A673 (cell line): ENCODE measurements around the gene RASL11B. TPM values are rescaled to one million over a fixed set of nuclear protein-coding genes. Genes with fewer than 3 reads are reported as not detected.

Experiments
- BruUV-seq: library from RNA; stranded (reverse); fragments of 400-500 nt; replicated peaks from 2 replicates; lab custom pipeline; 2021; lab: Mats Ljungman, UMichigan
- CTCF ChIA-PET: fragments of 300-600 bp; sonication (Branson Sonifier 250); formaldehyde crosslinking; loops from one replicate; lab custom pipeline; 2022; ENCODE audit warnings: antibody characterized with exemption; lab: Charles Lee
- POLR2A ChIA-PET: fragments of 300-600 bp; sonication (Branson Sonifier 250); formaldehyde crosslinking; loops from one replicate; lab custom pipeline; 2022; ENCODE audit warnings: antibody characterized with exemption; ENCODE audit not compliant: low non-redundant PET; lab: Charles Lee
- DNase-seq: peaks from one replicate; pipeline ENCODE4 v3.0.0-alpha.2; 2015; ENCODE audit warnings: low spot score
- H3K27ac ChIP-seq: fragments of 200-600 bp; sonication (generic); 2 replicates; pipeline ENCODE4 v1.5.1; 2016; ENCODE audit warnings: mixed run types, low read depth, mild to moderate bottlenecking, mixed read lengths, antibody characterized with exemption, low read length; ENCODE audit not compliant: poor library complexity, severe bottlenecking
- H3K27me3 ChIP-seq: fragments of 200-600 bp; sonication (generic); replicated peaks from 2 replicates; pipeline ENCODE4 v1.6.1; 2017; ENCODE audit warnings: mixed run types, low read depth, mild to moderate bottlenecking, mixed read lengths, antibody characterized with exemption, low read length; ENCODE audit not compliant: insufficient read depth, poor library complexity
- H3K36me3 ChIP-seq: fragments of 200-600 bp; sonication (generic); 2 replicates; pipeline ENCODE4 v1.6.1; 2016; ENCODE audit warnings: mixed run types, mild to moderate bottlenecking, mixed read lengths, antibody characterized with exemption, low read length; ENCODE audit not compliant: insufficient read depth, poor library complexity, severe bottlenecking
- H3K4me1 ChIP-seq: fragments of 200-600 bp; sonication (generic); 2 replicates; pipeline ENCODE4 v1.6.1; 2017; ENCODE audit warnings: mixed run types, mild to moderate bottlenecking, mixed read lengths, antibody characterized with exemption, low read length; ENCODE audit not compliant: insufficient read depth, poor library complexity, severe bottlenecking
- H3K4me3 ChIP-seq: fragments of 200-600 bp; sonication (generic); 2 replicates; pipeline ENCODE4 v1.5.1; 2016; ENCODE audit warnings: low read depth, mixed run types, mild to moderate bottlenecking, mixed read lengths, low read length; ENCODE audit not compliant: poor library complexity, severe bottlenecking
- H3K9me3 ChIP-seq: fragments of 200-600 bp; sonication (generic); 2 replicates; pipeline ENCODE4 v1.6.1; 2016; ENCODE audit warnings: mixed run types, low read depth, mild to moderate bottlenecking, mixed read lengths, antibody characterized with exemption, low read length; ENCODE audit not compliant: poor library complexity, severe bottlenecking
- CTCF ChIP-seq: fragments of 300-800, 200-600 bp; sonication (generic); conservative IDR thresholded peaks from 2 replicates; pipeline ENCODE4 v1.5.1; 2017; ENCODE audit warnings: low read depth, mild to moderate bottlenecking, antibody characterized with exemption, low read length, moderate library complexity, mixed read lengths
- EZH2 ChIP-seq: fragments of 200-600 bp; sonication (generic); IDR thresholded peaks from 2 replicates; pipeline ENCODE4 v1.6.1; 2017; ENCODE audit warnings: borderline replicate concordance, low read depth, mild to moderate bottlenecking, mixed read lengths, antibody characterized with exemption, low read length; ENCODE audit not compliant: poor library complexity, severe bottlenecking
- intact Hi-C: fragments of 100-400 bp; cut with micrococcal nuclease; formaldehyde crosslinking; loops from one replicate; pipeline ENCODE4 v1.10.0; 2022; ENCODE audit not compliant: unreplicated experiment
- total RNA-seq: library from RNA; stranded (reverse); gene quantifications from 2 replicates; pipeline ENCODE4 v1.2.3, GENCODE V29; 2021

The RASL11B gene
- total RNA-seq, 1 experiment from 2014 or later = 0.67 TPM

DNA sequence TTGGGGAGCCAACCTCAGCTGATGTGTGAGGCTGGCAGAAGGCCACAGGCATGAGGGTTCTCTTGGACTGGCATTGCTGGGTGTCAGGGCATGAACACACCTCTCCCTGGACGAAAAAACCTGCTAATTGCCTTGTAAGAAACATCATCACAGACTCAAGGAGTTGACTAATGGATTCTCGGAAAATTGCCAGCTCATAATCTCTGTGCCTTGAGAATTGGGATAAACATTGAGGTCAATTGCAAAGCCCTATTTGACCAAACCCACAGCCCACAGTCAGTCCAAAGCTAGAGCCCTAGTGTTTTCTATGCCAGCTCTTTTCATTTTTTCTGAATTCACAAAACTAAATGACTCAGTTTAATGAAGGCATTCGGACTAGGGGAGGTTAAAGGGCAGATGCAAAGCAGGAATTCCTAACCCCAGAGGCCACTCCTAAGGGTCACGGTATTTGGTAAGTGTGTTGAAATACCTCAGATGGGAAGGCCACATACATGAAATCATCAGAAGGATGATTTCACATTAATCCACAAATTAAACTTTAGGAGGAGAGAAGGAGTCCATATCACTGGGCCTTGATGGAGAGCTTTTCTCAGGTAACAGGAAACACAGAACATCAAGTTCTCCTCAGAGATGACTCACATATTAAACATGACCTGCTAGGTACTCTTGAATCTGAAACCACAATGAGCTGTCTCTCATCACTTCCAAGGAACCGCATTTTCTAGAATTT, 39.0 kb upstream of the RASL11B start:
- no peaks in the 10 kb centered on the region for H3K4me1 ChIP-seq
- H3K9me3 ChIP-seq = no peaks in the 10 kb centered on the region
- H3K27me3 ChIP-seq = no peaks in the 10 kb centered on the region
- CTCF ChIA-PET = no interaction called here
- TF ChIP-seq CTCF = no peak
- TF ChIP-seq EZH2 = no peak
- no peak overlapping the region for H3K27ac ChIP-seq
- H3K4me3 ChIP-seq = no peak overlapping the region
- no peaks in the 10 kb centered on the region for H3K36me3 ChIP-seq
- BruUV-seq = no TSS peak
- intact Hi-C loops = no loop called here
- POLR2A ChIA-PET = no interaction called here
- DNase-seq = no peak

DNA sequence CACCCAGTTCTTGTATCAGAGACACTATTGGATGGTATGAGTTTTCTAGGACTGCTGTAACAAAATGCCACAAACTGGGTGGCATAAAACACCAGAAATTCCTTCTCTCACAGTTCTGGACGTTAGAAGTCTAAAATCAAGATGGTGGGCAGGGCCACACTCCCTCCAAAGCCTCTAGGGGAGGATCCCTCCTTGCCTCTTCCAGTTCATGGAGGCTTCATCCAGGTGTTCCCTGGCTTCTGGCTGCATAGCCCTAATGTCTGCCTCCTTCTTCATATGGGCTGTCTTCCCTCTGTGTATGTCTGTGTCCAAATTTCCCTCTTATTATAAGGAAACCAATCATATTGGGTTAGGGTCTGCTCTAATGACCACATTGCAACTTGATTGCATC, 38.4 kb upstream of the RASL11B start:
- H3K4me3 ChIP-seq = no peak overlapping the region
- no TSS peak for BruUV-seq

DNA sequence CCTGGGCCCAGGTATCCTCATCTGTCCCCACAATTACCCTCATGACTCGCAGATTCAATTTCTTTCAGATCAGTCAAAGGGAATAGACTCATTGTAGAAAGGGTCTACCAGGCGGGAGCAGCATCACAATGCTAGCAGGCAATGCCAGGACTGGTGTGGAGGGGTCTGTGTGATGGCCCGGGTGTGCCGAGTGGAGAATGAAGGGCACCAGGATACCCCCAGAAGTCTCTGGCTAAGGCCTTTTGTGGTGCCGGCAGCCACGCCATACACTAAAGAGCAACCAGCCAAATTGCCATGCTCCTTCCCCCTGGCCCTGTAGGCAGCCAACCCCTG, 37.9 kb upstream of the RASL11B start:
- intact Hi-C loops = no loop called here
- no TSS peak for BruUV-seq
- POLR2A ChIA-PET = no interaction called here
- CTCF ChIA-PET = no interaction called here
- no peak overlapping the region for H3K27ac ChIP-seq
- H3K27me3 ChIP-seq = no peaks in the 10 kb centered on the region
- no peaks in the 10 kb centered on the region for H3K36me3 ChIP-seq
- H3K4me1 ChIP-seq = no peaks in the 10 kb centered on the region
- TF ChIP-seq CTCF = no peak
- H3K9me3 ChIP-seq = no peaks in the 10 kb centered on the region
- no peak overlapping the region for H3K4me3 ChIP-seq
- DNase-seq = no peak

More for the DNA sequence above, 38.4 kb upstream of the RASL11B start:
- POLR2A ChIA-PET = no interaction called here
- Histone ChIP-seq H3K36me3 (no peaks in the 10 kb centered on the region), H3K9me3 (no peaks in the 10 kb centered on the region), H3K27ac (no peak overlapping the region), H3K4me1 (no peaks in the 10 kb centered on the region), H3K27me3 (no peaks in the 10 kb centered on the region)
- intact Hi-C loops = no loop called here
- no peak for DNase-seq
- CTCF ChIA-PET = no interaction called here
- no peak for TF ChIP-seq CTCF
- no peak for TF ChIP-seq EZH2
